Activated naive CD8-positive, alpha-beta T cell treated with anti-CD3 and anti-CD28 coated beads, Interleukin-2, amount 10 ng/mL, durations not matched to agents 7 days and 5 days (primary cell): ENCODE measurements around the gene UVRAG. TPM values are rescaled to one million over a fixed set of nuclear protein-coding genes. Genes with fewer than 3 reads are reported as not detected.

Experiments used
- ATAC-seq: fragments of 150-1000 bp; cut with Tn5 transposase; one replicate; pipeline ENCODE4 v1.10.0; 2021; ENCODE audit warnings: low read depth, moderate library complexity
- POLR2A ChIA-PET: fragments of 350-600 bp; sonication (Branson Sonifier 250); formaldehyde crosslinking; loops from one replicate; lab custom pipeline; 2021; ENCODE audit warnings: antibody characterized with exemption; lab: Charles Lee
- DNase-seq: peaks from one replicate; pipeline ENCODE4 v3.0.0; 2021
- H3K27ac Mint-ChIP-seq: one replicate; pipeline ENCODE4 v1.8.0; 2022; ENCODE audit warnings: mild to moderate bottlenecking, mixed read lengths
- H3K27me3 Mint-ChIP-seq: one replicate; pipeline ENCODE4 v1.8.0; 2022; ENCODE audit warnings: mild to moderate bottlenecking, moderate library complexity, mixed read lengths
- H3K36me3 Mint-ChIP-seq: one replicate; pipeline ENCODE4 v1.8.0; 2021; ENCODE audit warnings: mild to moderate bottlenecking, mixed read lengths
- H3K4me1 Mint-ChIP-seq: one replicate; pipeline ENCODE4 v1.8.0; 2021; ENCODE audit warnings: mixed read lengths
- H3K4me3 Mint-ChIP-seq: one replicate; pipeline ENCODE4 v1.8.0; 2022; ENCODE audit warnings: mild to moderate bottlenecking, moderate library complexity, mixed read lengths
- H3K9me3 Mint-ChIP-seq: one replicate; pipeline ENCODE4 v1.8.0; 2021; ENCODE audit warnings: mixed read lengths
- total RNA-seq, 2 experiments: library from RNA; stranded (reverse); gene quantifications; one replicate each; pipeline ENCODE4 v1.2.3, GENCODE V29; 2021

The UVRAG gene
- total RNA-seq, 2 experiments from 2014 or later: 22.3 to 22.6 TPM

DNA sequence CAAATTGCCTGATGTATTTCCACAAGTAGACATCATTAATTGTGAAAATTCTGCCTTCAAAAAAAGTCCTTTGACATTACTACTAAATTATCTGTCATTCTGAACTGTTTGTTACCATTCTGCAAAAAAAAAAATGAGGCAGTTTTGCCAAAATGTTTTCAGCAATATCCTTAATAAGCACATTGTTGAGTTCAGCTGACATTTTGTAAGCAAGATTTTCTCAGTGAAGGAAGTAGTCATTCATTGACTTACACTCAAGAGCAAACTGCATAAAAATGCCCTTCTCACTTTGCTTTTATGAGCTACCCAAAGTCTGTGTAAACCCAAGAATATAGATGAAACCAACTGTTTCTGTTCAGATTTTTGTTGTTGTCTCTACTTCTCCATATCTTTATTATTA is 125.9 kb downstream of the UVRAG start:
- H3K4me3 Mint-ChIP-seq: no peak overlapping the region
- H3K36me3 Mint-ChIP-seq: no peaks in the 10 kb centered on the region
- H3K27me3 Mint-ChIP-seq: no peaks in the 10 kb centered on the region
- H3K9me3 Mint-ChIP-seq: no peaks in the 10 kb centered on the region
- H3K27ac Mint-ChIP-seq: no peak overlapping the region
- ATAC-seq (no peak), DNase-seq (no peak)
- H3K4me1 Mint-ChIP-seq: peaks cover 2% of the 10 kb centered on the region
- POLR2A ChIA-PET: no interaction called here

DNA sequence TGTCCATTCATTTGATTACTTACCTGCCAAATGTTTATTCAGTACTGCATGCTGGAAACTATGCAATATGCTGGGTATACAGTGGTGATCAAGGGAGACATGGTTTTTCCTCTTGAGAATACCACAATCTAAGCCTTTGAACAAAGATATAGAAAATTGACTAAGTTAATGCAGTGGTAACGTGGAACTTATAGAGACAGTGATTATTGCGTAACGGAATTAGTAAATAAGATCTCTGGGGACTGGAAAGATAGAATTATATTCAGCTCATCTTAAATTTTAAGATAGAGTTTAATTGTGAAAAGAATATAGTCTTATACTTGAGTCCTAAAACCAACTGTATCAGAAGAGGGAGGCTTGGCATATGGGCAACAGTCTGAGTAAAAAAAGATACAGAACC is 129.5 kb downstream of the UVRAG start:
- Mint-ChIP-seq H3K4me3 (no peak overlapping the region), H3K27me3 (no peaks in the 10 kb centered on the region), H3K9me3 (no peaks in the 10 kb centered on the region), H3K27ac (no peak overlapping the region), H3K4me1 (peaks cover 9% of the 10 kb centered on the region), H3K36me3 (no peaks in the 10 kb centered on the region)
- ATAC-seq (no peak), DNase-seq (no peak)
- POLR2A ChIA-PET: no interaction called here

GRCh38 chr11:75945446-75945845 is 130.4 kb downstream of the UVRAG start:
- no peak for DNase-seq
- POLR2A ChIA-PET: no interaction called here
- no peak overlapping the region for H3K4me3 Mint-ChIP-seq
- no peaks in the 10 kb centered on the region for H3K27me3 Mint-ChIP-seq
- peaks cover 7% of the 10 kb centered on the region for H3K4me1 Mint-ChIP-seq
- no peak overlapping the region for H3K27ac Mint-ChIP-seq
- no peak for ATAC-seq
- no peaks in the 10 kb centered on the region for H3K9me3 Mint-ChIP-seq
- H3K36me3 Mint-ChIP-seq: no peaks in the 10 kb centered on the region

DNA sequence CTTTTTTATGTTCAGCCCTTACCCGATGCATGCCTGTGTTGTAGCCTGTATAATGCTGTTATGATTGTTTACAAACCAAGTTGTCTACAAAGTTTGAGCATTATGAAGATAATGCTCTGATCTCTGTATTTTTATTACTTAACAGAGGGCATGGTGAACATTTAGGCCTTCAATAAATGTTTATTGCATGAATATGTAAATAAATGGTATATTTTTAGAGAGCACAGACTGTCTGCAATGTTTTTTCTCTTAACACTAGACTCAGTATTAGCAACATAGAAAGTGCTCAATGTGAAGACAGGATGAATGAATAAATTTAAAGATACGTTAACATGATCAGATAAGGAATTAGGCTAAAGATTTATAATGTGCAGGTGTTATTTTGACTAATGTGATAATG is 130.9 kb downstream of the UVRAG start:
- no peaks in the 10 kb centered on the region for H3K36me3 Mint-ChIP-seq
- POLR2A ChIA-PET: no interaction called here
- no peak for ATAC-seq
- no peak overlapping the region for H3K4me3 Mint-ChIP-seq
- H3K27ac Mint-ChIP-seq: no peak overlapping the region
- no peak for DNase-seq
- peaks cover 7% of the 10 kb centered on the region for H3K4me1 Mint-ChIP-seq
- H3K9me3 Mint-ChIP-seq: no peaks in the 10 kb centered on the region
- no peaks in the 10 kb centered on the region for H3K27me3 Mint-ChIP-seq

DNA sequence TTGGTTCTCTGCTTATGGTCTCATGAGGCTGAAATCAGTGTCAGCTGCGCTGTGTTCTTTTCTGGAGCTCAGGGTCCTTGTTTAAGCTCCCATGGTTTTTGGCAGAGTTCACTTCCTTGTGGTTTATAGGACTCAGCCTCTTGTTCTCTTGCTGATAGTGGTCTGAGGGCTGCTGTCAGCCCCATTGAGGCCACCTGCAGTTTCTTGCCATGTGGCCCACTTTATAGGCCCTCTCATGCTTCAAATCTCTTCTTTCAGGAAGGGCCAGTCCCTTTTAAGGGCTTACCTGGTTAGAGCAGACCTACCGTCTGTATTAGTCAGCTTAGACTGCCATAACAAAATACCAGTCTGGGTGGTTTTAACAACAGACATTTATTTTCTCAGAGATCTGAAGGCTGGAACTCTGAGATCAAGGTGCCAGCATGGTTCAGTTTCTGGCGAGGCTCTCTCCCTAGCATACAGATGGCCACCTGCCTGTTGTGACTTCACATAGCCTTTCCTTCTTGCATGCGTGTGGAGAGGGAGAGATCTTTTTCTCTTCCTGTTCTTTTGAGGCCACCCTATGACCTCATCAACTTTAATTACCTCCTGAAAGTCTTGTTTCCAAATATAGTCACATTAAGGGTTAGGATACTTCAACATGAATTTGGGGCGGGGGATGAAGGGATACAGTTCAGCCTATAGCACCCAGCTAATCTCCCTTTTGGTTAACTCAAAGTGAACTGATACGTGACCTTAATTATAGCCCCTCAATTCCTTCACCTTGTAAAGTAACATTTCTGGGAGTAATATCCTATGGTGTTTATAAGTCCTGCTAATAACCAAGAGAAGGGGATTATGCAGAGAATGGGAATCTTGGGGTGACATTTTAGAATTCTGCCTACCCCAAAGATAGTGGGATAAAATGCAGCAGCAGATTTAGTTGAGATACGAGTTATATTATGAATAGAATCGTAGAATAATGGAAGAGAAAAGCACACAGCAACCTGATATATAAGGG is 131.8 kb downstream of the UVRAG start:
- no peaks in the 10 kb centered on the region for H3K36me3 Mint-ChIP-seq
- H3K9me3 Mint-ChIP-seq: no peaks in the 10 kb centered on the region
- H3K4me1 Mint-ChIP-seq: peaks cover 7% of the 10 kb centered on the region
- H3K4me3 Mint-ChIP-seq: no peak overlapping the region
- DNase-seq: no peak
- H3K27ac Mint-ChIP-seq: no peak overlapping the region
- ATAC-seq: no peak
- POLR2A ChIA-PET: no interaction called here
- no peaks in the 10 kb centered on the region for H3K27me3 Mint-ChIP-seq

- no peak for DNase-seq
- no peaks in the 10 kb centered on the region for H3K9me3 Mint-ChIP-seq
- no peaks in the 10 kb centered on the region for H3K27me3 Mint-ChIP-seq
- H3K4me3 Mint-ChIP-seq: no peak overlapping the region
- H3K27ac Mint-ChIP-seq: no peak overlapping the region
- POLR2A ChIA-PET: no interaction called here
- H3K4me1 Mint-ChIP-seq: peaks cover 7% of the 10 kb centered on the region
- no peaks in the 10 kb centered on the region for H3K36me3 Mint-ChIP-seq
- ATAC-seq: no peak
These were observed 134.1 kb downstream of the UVRAG start for GRCh38 chr11:75949023-75949672.

GRCh38 chr11:75950141-75950540 is 135.1 kb downstream of the UVRAG start:
- H3K4me1 Mint-ChIP-seq: peaks cover 7% of the 10 kb centered on the region
- POLR2A ChIA-PET: no interaction called here
- ATAC-seq (no peak), DNase-seq (no peak)
- H3K27ac Mint-ChIP-seq: no peak overlapping the region
- H3K4me3 Mint-ChIP-seq: no peak overlapping the region
- no peaks in the 10 kb centered on the region for H3K9me3 Mint-ChIP-seq
- no peaks in the 10 kb centered on the region for H3K27me3 Mint-ChIP-seq
- peaks cover 2% of the 10 kb centered on the region for H3K36me3 Mint-ChIP-seq

DNA sequence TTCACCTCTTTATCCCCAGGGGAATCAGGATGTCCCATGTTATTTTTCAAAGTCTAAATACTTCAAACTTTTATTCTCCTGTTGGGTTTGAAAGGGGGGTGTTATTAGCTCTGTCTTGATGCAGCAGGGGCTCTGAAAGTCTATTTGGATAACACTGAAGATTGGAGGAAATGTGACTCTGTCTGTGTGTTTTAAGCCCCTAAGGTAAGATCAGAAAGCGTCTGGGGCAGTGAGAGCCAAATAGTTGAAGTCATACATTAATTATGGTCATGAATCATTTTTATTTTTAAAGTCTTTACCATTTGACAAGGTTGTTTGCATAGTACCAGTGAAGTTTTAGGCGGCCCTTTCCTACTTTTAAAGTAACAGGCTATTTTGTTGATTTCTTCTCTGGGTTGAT is 139.0 kb downstream of the UVRAG start:
- Mint-ChIP-seq H3K4me1 (no peaks in the 10 kb centered on the region), H3K27me3 (no peaks in the 10 kb centered on the region), H3K27ac (no peak overlapping the region), H3K4me3 (no peak overlapping the region), H3K9me3 (no peaks in the 10 kb centered on the region), H3K36me3 (peaks cover 13% of the 10 kb centered on the region)
- DNase-seq: no peak
- POLR2A ChIA-PET: no interaction called here
- no peak for ATAC-seq

DNA sequence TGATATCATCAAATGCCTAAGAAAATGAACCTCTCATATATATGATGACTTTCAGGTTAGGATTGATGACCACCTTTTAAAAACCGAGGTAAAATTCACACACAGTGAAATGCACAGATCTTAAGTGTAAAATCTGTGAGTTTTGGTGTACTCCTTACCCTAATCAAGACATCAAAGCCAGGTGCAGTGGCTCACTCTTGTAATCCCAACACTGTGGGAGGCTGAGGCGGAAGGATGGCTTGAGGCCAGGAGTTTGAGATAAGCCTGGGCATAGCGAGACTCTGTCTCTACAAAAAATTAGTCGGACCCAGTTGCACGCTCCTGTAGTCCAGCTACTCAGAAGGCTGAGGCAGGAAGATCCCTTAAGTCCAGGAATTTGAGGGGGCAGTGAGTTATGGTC is 140.4 kb downstream of the UVRAG start:
- no peaks in the 10 kb centered on the region for H3K27me3 Mint-ChIP-seq
- H3K27ac Mint-ChIP-seq: no peak overlapping the region
- H3K4me1 Mint-ChIP-seq: no peaks in the 10 kb centered on the region
- no peaks in the 10 kb centered on the region for H3K9me3 Mint-ChIP-seq
- H3K36me3 Mint-ChIP-seq: peaks cover 13% of the 10 kb centered on the region
- H3K4me3 Mint-ChIP-seq: no peak overlapping the region
- POLR2A ChIA-PET: no interaction called here
- ATAC-seq (no peak), DNase-seq (no peak)

- Mint-ChIP-seq H3K4me3 (no peak overlapping the region), H3K27ac (no peak overlapping the region), H3K9me3 (no peaks in the 10 kb centered on the region), H3K27me3 (no peaks in the 10 kb centered on the region), H3K4me1 (no peaks in the 10 kb centered on the region), H3K36me3 (peaks cover 15% of the 10 kb centered on the region)
- DNase-seq: no peak
- POLR2A ChIA-PET: no interaction called here
- ATAC-seq: no peak
These were observed 144.5 kb downstream of the UVRAG start for GRCh38 chr11:75959540-75959939.

GRCh38 chr11:75964071-75964470 is 149.1 kb downstream of the UVRAG start:
- Mint-ChIP-seq H3K27ac (no peak overlapping the region), H3K27me3 (no peaks in the 10 kb centered on the region), H3K4me1 (peaks cover 2% of the 10 kb centered on the region), H3K9me3 (no peaks in the 10 kb centered on the region), H3K36me3 (peaks cover 9% of the 10 kb centered on the region), H3K4me3 (no peak overlapping the region)
- POLR2A ChIA-PET: no interaction called here
- ATAC-seq: no peak
- DNase-seq: no peak

DNA sequence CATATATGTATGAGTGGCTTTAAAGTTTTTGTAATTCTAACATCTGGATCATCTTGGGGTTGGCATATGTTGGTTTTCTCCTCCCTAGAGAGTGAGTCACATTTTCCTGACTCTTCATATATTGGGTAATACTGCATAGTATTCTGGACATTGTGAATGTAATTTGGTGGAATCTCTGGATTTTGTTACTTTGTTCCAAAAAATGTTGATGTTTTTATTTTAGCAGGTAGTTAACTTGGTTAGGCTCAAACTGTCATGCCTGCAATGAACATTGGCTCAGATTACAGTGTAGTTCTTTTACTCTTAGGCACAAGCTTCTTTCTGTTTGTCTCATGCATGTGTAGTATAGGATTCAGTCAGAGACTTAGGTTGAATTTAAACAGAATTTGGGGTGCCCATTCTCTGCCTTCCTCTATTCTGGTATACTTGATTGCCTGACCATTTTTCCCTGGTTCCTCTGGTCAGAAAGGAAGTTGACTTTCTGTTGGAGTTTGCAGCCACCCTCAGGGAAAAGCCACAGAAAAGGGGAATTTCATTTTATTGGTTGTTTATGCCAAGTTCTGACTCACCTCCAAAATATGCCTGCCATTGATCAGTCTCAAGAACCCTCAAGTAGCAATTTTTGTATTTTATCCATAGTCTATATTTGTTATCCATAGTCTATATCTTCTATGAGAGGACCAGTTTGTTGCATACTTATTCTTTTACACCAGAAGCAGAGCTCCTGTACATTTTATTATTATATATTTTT is 151.7 kb downstream of the UVRAG start:
- DNase-seq (no peak), ATAC-seq (no peak)
- Mint-ChIP-seq H3K27me3 (no peaks in the 10 kb centered on the region), H3K27ac (no peak overlapping the region), H3K9me3 (no peaks in the 10 kb centered on the region), H3K36me3 (peaks cover 14% of the 10 kb centered on the region), H3K4me1 (peaks cover 4% of the 10 kb centered on the region), H3K4me3 (no peak overlapping the region)
- POLR2A ChIA-PET: no interaction called here

- no peak for DNase-seq
- Mint-ChIP-seq H3K4me1 (peaks cover 4% of the 10 kb centered on the region), H3K27ac (no peak overlapping the region), H3K36me3 (peaks cover 17% of the 10 kb centered on the region), H3K4me3 (no peak overlapping the region), H3K9me3 (peaks cover 6% of the 10 kb centered on the region), H3K27me3 (no peaks in the 10 kb centered on the region)
- ATAC-seq: no peak
- POLR2A ChIA-PET: no interaction called here
These were observed 153.1 kb downstream of the UVRAG start for GRCh38 chr11:75968021-75968625.
